GM21717 (cell line): ENCODE results near the gene MYO1B.
"Not testable (repeated sequence)": the region's sequence is repeated elsewhere in the genome, so short reads cannot be mapped to it uniquely, and the experiment has no call there.

ENCODE experiments used
- ATAC-seq: cut with Tn5 transposase; IDR thresholded peaks from one replicate; pipeline ENCODE4 v1.9.1; 2021; ENCODE audit warnings: mild to moderate bottlenecking, moderate library complexity; ENCODE audit not compliant: unreplicated experiment

Gene MYO1B

DNA sequence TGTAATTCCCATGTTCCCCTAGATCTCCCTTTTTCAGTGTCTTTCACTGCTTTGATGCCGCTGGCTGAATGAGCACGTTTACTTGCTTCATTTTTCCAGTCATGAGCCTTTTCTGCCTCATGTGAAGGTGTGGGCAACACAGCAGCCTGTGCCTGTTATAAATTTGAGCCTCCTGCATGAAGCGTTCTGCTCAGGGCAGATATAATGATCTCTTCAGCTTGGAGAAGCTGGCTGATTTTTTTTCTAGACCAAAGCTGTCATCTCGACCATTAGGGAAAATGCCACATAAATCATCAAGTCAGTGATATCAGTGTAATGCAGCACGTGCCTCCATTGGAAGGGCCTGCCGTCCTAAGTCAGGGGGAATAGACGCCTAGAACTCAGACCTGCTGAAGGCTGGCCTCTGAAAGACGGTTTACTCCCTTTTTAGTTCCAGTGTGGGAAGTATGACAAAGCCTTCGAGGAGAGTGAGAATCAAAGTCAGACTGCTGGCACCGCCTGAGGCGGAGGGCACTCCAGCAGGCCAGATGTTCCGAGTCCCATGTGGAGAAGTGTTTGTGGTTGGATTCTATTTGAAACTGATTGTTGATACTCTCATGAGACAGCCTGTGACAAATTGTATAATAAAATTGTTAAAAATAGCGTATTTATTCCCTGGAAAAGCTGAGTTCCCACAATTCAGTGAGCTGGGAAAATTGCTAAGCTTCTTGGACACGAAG lies 196.5 kb downstream of the MYO1B start:
- no peak for ATAC-seq

DNA sequence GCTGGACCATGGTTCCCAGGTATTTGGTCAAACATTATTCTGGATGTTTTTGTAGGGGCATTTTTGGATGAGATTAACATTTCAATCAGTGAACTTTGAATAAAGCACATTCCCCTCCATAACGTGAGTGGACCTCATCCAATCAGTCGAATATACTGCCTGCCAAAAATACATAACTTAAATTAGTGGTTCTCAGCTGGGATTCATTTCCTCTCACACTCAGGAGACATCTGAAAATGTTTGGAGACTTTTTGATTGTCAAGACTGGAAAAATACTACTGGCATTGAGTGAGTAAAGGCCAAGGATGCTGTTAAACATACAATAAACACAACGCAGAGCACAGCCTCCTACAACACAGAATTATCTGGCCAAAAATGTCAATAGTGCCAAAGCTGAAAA lies 198.2 kb downstream of the MYO1B start:
- no peak for ATAC-seq

DNA sequence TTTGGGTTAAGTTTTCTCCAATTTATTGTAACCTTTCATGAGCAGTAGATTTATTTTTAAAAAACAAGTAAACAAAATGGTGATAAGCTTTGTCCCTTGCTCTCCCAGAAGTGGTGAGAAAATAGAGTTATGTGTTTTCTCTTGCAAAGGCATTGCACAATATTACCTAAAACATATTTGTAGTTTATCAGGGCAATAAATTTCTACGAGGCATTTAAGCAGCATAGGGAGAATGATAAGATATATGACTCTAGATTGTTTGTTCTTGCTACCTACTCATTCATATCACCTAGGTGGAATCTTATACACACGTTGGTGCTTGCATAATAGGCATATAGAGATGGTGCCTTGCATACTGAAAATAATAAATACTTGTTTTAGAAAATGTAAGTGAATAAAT lies 201.7 kb downstream of the MYO1B start:
- no peak for ATAC-seq

DNA sequence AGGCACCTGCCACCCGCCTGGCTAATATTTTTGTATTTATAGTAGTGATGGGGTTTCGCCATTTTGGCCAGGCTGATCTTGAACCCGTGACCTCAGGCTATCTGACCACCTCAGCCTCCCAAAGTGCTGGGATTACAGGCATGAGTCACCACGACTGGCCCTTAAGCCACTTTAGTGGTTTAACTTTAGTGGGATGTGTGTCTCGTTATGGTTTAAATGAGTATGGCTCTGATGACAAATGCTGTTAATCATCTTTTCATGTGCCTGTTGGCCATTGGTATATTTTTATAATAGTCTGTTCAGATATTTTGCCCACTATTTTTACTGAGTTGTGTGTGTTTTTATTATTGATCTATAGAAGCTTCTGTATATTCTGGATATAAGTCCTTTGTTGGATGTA lies 205.9 kb downstream of the MYO1B start:
- no peak for ATAC-seq

DNA sequence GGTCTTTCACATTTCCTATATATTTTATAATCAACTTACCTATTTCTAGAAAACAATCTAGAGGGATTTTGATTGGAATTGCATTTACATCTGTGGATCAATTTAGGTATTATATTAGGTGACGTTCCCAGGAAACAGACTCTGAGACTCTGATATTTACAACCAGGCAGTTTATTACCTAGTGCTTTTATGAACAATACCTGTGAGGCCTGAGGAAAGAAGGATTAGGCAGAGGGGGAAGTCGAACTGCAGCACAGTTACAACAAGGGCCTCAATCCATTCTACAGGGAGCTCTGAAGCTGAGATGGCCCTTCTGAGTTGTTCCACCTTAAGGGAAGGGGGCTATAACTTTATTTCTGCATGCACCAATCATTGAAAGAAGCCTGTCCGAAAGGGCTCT lies 206.9 kb downstream of the MYO1B start:
- no peak for ATAC-seq

DNA sequence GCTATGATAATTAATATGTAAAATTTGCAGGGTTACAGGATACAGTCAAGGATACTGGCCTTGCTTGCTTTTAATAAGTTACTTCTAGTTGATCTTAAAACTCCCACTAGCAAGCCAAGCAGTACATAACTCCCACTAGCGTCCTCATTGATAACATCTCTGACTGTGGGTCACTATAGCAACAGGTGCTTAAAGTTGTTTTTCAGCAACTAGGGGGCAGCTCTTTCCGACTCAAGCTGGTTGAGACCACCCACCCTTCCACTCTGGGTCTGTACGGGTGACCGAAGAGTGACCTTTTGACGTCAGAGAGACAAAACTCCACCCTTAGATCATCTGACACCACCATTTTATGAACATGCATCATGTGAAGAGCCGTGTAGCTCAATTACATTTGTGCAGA lies 208.6 kb downstream of the MYO1B start:
- ATAC-seq: no peak

DNA sequence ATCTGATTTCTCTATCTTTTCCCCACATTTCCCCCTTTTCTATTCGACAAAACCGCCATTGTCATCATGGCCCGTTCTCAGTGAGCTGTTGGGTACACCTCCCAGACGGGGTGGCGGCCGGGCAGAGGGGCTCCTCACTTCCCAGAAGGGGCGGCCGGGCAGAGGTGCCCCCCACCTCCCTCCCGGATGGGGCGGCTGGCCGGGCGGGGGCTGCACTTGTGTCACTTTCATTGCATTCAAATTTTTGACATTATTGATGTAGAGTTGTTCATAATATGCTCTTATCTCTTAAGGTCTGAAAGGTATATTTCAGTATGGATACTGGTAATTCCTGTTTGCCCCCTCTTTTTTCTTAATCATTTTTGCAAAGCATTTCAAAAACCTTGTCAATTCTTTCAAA lies 211.3 kb downstream of the MYO1B start:
- not testable (repeated sequence) for ATAC-seq

DNA sequence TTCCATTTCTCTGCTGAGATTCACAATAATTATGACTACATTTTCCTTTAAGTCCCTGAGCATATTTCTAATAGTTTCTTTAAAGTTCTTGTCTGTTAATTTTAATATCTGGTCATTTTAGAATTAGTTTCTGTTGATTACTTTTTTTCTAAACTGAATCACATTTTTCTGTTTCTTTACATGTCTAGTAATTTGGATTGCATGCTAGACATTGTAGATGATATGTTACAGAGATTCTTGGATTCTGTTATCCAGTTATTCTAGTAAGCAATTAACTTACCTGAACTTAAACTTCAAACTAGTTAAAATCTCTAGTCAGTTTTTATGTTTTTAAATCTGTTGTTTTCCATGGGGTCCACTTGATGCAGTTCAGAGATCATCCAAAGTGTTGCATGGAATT lies 214.0 kb downstream of the MYO1B start:
- ATAC-seq: no peak

DNA sequence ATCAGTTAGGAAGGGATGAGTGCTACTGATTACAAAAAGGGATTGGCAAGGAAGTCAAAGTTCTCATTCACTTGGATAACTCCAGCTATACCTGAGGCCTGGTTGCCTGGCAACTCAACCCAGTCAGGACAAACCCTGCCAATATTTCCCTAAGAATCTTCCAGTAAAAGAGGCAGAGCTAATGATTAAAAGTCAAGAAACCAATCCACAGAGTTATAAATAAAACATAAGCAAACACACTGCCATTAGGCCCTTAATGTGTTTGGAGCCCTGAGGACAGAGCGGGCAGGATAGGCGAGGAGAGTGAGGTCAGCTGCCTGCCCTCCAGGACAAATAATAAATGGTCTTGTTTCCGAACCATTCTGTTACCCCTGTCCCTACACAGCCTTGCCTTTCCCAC lies 217.2 kb downstream of the MYO1B start:
- ATAC-seq: no peak

DNA sequence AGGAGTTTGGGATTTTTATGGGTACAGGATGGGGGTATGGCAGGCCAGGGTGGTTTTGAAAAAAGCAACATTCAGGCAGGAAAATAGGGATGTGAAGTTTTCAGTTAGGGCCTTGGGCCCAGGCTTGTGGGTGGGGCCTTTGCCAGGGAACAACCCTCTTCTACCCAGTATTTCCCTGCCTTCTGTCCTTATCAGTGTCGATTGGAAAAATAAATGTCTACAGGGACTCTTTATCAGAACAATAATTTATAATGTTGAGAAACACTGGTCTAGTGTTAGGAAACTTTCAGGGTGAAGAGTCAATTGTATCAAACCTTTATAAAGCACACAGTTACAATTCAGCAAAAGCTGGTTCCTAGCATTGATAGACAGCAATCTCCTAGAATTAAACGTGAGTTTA lies 218.6 kb downstream of the MYO1B start:
- ATAC-seq: no peak

DNA sequence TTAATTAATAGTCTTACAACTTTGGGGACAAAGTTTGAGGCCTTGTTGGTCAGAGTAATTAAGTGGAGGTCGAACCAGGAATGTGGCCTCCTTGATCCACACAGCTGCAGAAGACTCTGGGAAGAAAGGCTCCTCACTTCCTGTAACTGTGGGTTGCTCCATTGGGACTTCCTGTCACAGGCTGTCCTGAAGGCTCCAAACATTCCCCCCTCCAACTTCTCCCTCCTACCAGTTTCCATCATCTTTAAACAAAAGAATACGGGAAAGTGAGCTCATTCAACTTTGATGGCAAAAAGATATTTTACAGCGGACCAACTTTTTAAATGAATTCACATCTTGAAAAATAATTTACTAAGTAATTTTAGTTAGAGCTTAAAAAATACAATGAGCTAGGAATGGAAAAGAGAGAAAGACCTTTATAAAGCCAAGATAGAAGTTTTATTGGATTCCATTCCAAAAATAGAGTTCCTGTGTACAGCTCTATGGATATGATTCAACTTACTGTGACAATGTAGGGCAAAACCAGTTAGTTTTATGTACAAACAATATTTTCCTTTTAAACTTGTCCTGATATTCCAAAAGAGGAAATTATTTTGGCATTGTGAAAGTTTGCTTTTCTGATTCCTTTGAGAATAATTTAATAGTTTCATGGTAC lies 220.7 kb downstream of the MYO1B start:
- no peak for ATAC-seq

DNA sequence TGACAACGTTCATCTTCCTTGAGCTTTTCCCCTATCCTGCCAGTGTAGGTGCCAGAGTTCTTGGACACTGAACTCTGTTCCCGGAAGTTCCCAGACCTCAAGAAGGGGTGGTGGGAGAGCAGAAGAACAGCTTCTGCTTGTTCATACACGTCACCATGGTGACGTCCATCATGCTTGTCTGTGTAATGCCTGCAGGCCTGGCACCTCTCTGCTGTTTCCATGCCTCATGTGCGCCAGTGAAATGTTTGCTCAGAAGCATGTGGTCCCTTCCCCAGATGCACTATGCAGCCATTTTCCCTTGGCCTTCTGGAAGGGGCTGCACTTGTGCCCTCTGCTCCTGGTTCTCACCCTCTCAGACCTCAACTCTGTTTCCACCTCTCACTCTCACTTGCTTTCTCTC lies 221.9 kb downstream of the MYO1B start:
- no peak for ATAC-seq

DNA sequence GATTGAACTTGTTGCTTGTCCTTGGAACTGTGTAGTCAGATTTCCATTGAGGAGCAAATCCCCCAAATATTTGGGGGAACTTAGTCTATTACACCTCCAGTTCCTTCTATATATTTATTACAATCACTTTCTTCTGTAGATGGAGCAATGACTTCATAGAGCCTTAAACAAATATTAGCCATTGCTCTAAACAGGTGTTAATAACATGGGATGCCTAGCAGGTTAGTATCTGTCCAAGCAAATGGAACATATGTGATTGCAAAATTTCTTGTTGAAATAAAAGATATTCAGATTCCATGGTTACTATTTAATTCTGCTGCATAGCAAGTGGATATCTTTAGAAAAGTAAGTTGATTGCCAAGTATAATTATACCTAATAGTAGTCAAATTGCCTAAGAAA lies 225.1 kb downstream of the MYO1B start:
- ATAC-seq: no peak

DNA sequence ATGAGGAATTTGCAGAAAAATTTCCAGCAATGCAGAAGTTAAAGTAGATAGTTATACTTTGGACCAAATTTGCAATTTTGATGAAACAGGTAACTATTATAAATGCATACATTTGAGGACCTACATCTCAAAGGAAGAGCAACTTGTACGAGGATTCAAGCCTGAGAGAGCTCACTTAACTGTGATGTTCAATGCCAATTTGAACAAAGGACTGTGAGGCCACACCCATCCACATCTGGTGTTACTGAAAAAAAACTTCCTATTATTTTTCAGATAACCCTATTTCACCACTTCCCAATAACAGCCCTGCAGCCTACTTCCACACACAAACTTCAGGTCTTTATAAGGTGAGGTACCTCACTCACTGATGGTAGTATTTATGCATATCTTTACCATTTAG lies 229.3 kb downstream of the MYO1B start:
- no peak for ATAC-seq
